ENCODE measurements around the gene CDK3.

The CDK3 gene

GRCh38 chr17:76050538-76051467 is 50.1 kb downstream of the CDK3 start:
- intact Hi-C loops (cut with DNase I; ENCODE audit: low total_unique reads), result no loop called here
- Histone ChIP-seq H3K9me3 (no peaks in the 10 kb centered on the region), H3K27ac (no peak overlapping the region), H3K4me3 (no peak overlapping the region), H3K4me1 (no peaks in the 10 kb centered on the region), H3K36me3 (peaks cover 54 to 98% (median 81%) of the 10 kb centered on the region in 3 donors), H3K27me3 (no peaks in the 10 kb centered on the region)
- no peak for DNase-seq
- no peak for TF ChIP-seq CTCF (IDR thresholded peaks at IDR 0.05)

DNA sequence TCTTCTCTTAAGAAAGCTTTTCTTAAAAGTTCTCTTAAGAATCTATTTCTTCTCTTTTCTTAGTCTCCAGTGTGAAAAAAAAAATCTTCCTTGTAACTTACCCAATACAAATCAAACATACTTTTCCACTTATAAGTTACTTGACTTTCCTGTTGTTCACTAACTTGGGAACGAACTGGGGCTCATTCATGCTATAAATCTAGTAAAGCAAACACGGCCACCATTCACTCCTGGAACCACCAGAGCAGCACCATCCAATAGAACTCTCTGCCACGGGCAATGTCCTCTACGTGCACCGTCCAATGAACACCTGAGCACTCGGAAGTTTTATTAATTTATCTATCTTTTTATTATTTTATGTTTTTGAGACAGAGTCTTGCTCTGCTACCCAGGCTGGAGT is 50.9 kb downstream of the CDK3 start:
- no peak for DNase-seq
- Histone ChIP-seq H3K27ac (no peak overlapping the region), H3K36me3 (peaks cover 54 to 98% (median 82%) of the 10 kb centered on the region in 3 donors), H3K4me1 (no peaks in the 10 kb centered on the region), H3K4me3 (no peak overlapping the region), H3K27me3 (no peaks in the 10 kb centered on the region), H3K9me3 (no peaks in the 10 kb centered on the region)
- TF ChIP-seq CTCF (IDR thresholded peaks at IDR 0.05), result no peak
- intact Hi-C loops (cut with DNase I; ENCODE audit: low total_unique reads), result no loop called here

DNA sequence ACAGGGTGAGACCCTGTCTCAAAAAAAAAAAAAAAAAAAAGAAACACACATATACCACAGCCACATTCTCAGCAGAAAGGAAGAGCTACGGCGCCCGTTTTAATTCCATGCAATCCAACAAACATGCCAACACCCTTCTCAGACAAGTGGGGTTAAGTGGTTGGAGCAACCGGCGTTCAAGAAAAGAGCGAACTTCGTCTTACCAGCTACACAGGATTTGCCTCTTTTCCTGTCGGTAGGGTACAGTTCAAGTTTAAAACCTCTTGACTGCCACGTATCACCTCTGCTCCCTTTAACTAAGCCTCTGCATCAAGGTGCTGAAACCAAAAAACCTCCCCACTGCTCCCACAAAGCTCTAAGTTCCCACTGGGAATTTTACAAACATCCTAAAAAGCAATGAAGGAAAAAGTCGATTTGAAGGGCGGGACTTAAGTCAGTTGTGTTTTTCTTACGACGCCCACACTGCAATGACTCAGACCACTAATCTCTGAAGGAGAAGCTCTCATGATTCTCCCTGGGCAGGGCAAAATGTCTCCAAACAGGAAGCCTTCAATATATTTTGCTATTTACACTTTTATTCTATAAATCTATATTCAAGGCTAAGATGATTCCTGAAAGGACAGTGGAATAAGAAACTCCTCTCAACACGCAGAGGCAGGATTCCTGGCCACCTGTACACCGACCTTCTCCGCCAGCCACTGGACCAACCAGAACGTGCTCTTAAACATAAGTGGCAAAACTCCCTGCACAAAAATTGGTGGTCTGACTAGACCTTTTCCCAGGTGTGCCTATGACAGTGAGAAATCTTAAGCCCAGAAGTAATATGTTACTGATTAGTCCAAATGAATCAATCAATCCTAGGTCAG is 52.8 kb downstream of the CDK3 start:
- peaks cover 56 to 98% (median 82%) of the 10 kb centered on the region in 3 donors for H3K36me3 ChIP-seq
- H3K4me3 ChIP-seq, result no peak overlapping the region
- no peaks in the 10 kb centered on the region for H3K27me3 ChIP-seq
- no peak for TF ChIP-seq CTCF (IDR thresholded peaks at IDR 0.05)
- no peak overlapping the region for H3K27ac ChIP-seq
- H3K9me3 ChIP-seq, result no peaks in the 10 kb centered on the region
- intact Hi-C loops (cut with DNase I; ENCODE audit: low total_unique reads), result no loop called here
- no peak for DNase-seq
- H3K4me1 ChIP-seq, result no peaks in the 10 kb centered on the region

GRCh38 chr17:76054112-76054476 is 53.4 kb downstream of the CDK3 start:
- DNase-seq, result no peak
- TF ChIP-seq CTCF (IDR thresholded peaks at IDR 0.05), result no peak
- H3K4me3 ChIP-seq, result no peak overlapping the region
- H3K27ac ChIP-seq, result no peak overlapping the region
- intact Hi-C loops (cut with DNase I; ENCODE audit: low total_unique reads), result no loop called here
- H3K27me3 ChIP-seq, result no peaks in the 10 kb centered on the region
- H3K9me3 ChIP-seq, result no peaks in the 10 kb centered on the region
- no peaks in the 10 kb centered on the region for H3K4me1 ChIP-seq
- peaks cover 56 to 98% (median 82%) of the 10 kb centered on the region in 3 donors for H3K36me3 ChIP-seq
